DND-41 (cell line): ENCODE results near the gene ADGB.

ENCODE experiments used
- EZH2 ChIP-seq: IDR thresholded peaks from 3 replicates; pipeline ENCODE4 v1.6.1; 2012; ENCODE audit warnings: borderline replicate concordance, low read depth, mild to moderate bottlenecking, moderate library complexity, low read length, inconsistent platforms; ENCODE audit not compliant: severe bottlenecking
- TF ChIP-seq, protein P1 (sequence below): IDR thresholded peaks from 2 replicates; pipeline ENCODE4 v1.5.1; 2012; ENCODE audit warnings: borderline replicate concordance, low read length, moderate library complexity, mild to moderate bottlenecking; ENCODE audit not compliant: poor library complexity, severe bottlenecking; ENCODE audit errors: extremely low read depth

DNA sequence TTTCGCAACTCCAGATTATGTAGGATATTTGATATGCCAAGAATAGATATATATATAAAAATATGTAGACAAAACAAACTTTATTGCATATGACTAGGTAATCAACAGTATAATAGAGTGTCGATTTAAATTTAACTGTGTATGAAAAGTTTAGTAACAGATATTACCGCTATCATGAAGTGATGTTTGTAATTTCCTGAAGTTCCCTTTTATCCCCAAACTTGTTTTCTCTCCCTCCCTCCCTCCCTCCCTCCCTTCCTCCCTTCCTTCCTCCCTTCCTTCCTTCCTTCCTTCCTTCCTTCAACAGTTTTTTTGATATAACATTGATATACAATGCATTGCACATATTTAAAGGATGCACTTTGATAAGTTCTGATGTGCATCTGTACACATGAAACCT lies 15.2 kb downstream of the ADGB start:
- TF ChIP-seq, protein P1, sequence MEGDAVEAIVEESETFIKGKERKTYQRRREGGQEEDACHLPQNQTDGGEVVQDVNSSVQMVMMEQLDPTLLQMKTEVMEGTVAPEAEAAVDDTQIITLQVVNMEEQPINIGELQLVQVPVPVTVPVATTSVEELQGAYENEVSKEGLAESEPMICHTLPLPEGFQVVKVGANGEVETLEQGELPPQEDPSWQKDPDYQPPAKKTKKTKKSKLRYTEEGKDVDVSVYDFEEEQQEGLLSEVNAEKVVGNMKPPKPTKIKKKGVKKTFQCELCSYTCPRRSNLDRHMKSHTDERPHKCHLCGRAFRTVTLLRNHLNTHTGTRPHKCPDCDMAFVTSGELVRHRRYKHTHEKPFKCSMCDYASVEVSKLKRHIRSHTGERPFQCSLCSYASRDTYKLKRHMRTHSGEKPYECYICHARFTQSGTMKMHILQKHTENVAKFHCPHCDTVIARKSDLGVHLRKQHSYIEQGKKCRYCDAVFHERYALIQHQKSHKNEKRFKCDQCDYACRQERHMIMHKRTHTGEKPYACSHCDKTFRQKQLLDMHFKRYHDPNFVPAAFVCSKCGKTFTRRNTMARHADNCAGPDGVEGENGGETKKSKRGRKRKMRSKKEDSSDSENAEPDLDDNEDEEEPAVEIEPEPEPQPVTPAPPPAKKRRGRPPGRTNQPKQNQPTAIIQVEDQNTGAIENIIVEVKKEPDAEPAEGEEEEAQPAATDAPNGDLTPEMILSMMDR: no peak
- no peak for TF ChIP-seq EZH2
